IPS-20b (cell line): ENCODE measurements around the gene MLC1.

Experiments used
- H3K27ac ChIP-seq: one replicate; pipeline ENCODE4 v1.5.1; 2013; ENCODE audit warnings: low read length
- H3K27me3 ChIP-seq: 2 replicates; pipeline ENCODE4 v1.6.1; 2013; ENCODE audit warnings: mild to moderate bottlenecking, low read length, inconsistent platforms; ENCODE audit not compliant: insufficient read depth
- H3K36me3 ChIP-seq: 2 replicates; pipeline ENCODE4 v1.6.1; 2013; ENCODE audit warnings: low read depth, mild to moderate bottlenecking, inconsistent platforms, low read length, moderate library complexity; ENCODE audit not compliant: insufficient read depth
- H3K4me1 ChIP-seq: 2 replicates; pipeline ENCODE4 v1.6.1; 2013; ENCODE audit warnings: mild to moderate bottlenecking, control low read depth, inconsistent platforms, low read length, moderate library complexity; ENCODE audit not compliant: insufficient read depth
- H3K4me3 ChIP-seq: 2 replicates; pipeline ENCODE4 v1.5.1; 2013; ENCODE audit warnings: mild to moderate bottlenecking, low read length, inconsistent platforms
- H3K9ac ChIP-seq: 2 replicates; pipeline ENCODE4 v1.6.1; 2013; ENCODE audit warnings: low read depth, mild to moderate bottlenecking, inconsistent platforms, low read length, moderate library complexity
- H3K9me3 ChIP-seq: 2 replicates; pipeline ENCODE4 v1.6.1; 2013; ENCODE audit warnings: mild to moderate bottlenecking, low read depth, low read length, inconsistent platforms; ENCODE audit not compliant: insufficient read depth

The MLC1 gene

GRCh38 chr22:50085211-50085972 lies at the start of gene MLC1:
Gene MLC1 (minus strand): TSS chr22:50085426. CDS start chr22:50084902, 524 bp downstream.
- Histone ChIP-seq H3K4me1 (0 out of 2 replicates have a peak, but pooled peaks cover 7% of the 10 kb centered on the region), H3K27me3 (no peaks in the 10 kb centered on the region; the same call in 1 of the 2 replicates), H3K9ac (no peak within 1 kb of the TSS), H3K27ac (no peak within 1 kb of the TSS), H3K9me3 (no peaks in the 10 kb centered on the region), H3K4me3 (no peak within 1 kb of the TSS; the same call in 1 of the 2 replicates), H3K36me3 (no peaks in the 10 kb centered on the region)

DNA sequence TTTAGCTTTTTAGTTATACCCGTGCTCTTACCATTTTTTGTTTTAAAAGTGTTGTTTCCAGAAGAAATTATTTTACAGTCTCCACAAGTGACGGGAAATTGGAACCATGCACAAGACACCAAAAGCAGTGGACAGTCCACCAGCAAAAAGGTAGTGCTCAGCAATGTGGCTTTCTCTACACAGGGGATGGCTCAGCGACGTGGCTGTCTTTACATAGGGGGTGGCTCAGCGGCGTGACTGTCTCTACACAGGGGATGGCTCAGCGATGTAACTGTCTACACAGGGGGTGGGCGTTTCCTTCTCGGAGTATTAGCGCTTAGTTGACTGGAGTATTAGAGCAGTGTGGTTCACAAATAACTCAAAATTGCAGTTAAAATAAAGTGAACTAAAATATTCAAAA lies 49.3 kb upstream of the MLC1 start:
- Histone ChIP-seq H3K9ac (no peak overlapping the region), H3K36me3 (no peaks in the 10 kb centered on the region), H3K4me3 (no peak overlapping the region), H3K9me3 (no peaks in the 10 kb centered on the region), H3K4me1 (no peaks in the 10 kb centered on the region), H3K27me3 (no peaks in the 10 kb centered on the region), H3K27ac (no peak overlapping the region)

GRCh38 chr22:50131894-50132293 lies 46.7 kb upstream of the MLC1 start:
- Histone ChIP-seq H3K4me1 (no peaks in the 10 kb centered on the region), H3K36me3 (no peaks in the 10 kb centered on the region), H3K4me3 (no peak overlapping the region), H3K27ac (no peak overlapping the region), H3K9ac (no peak overlapping the region), H3K9me3 (no peaks in the 10 kb centered on the region), H3K27me3 (no peaks in the 10 kb centered on the region; the same call in 1 of the 2 replicates)

DNA sequence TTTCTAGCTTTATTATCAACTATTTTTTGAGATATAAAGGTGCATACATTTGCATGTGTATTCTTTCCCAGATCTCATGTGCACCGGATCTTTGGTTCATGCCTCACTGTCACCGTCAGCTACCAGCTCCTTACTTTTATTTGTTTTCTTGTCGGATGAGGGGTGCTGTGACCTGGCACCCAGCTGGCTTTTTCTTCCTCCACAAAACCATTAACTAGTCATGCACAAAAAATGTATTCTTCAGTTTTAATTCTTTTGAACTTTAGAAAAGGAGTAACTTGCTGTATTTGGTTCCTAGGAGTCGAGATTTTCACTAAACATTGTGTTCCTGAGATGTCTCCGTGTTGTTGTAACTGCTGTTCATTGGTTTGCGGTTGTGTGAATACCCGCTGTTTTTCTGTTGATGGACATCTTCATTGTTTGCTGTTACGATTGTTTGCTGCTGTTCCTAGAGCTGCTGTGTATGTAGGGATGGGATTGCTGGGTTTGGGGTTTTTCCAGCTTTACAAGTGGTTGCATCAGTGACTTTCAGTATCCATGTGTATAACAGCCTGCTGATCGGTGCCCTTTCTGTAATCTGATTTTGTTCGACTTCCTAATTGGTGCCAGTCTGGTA lies 44.0 kb upstream of the MLC1 start:
- no peak overlapping the region for H3K27ac ChIP-seq
- no peaks in the 10 kb centered on the region for H3K9me3 ChIP-seq
- no peaks in the 10 kb centered on the region for H3K36me3 ChIP-seq
- H3K27me3 ChIP-seq, result no peaks in the 10 kb centered on the region; the same call in 1 of the 2 replicates
- H3K9ac ChIP-seq, result no peak overlapping the region
- H3K4me1 ChIP-seq, result no peaks in the 10 kb centered on the region
- no peak overlapping the region for H3K4me3 ChIP-seq

DNA sequence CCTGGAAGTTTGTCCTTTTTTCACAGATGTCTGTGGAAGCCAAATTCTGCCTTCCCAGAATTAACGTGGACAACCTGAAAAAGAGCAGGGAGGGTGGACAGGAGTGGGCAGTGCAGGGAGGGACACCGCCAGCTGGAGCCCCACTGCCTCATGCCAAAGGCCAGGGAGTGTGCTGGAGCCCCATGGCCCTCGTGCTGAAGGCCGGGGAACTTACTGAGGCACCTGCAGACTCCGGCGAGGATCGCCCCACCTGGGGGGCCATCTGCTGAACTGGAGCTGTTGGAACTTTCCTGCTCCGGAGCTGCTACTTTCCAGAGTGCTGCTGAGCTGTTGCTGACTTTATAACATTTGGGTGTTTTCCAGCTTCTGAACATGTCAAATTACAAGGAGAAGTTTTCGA lies 39.8 kb upstream of the MLC1 start:
- no peaks in the 10 kb centered on the region; the same call in 1 of the 2 replicates for H3K27me3 ChIP-seq
- H3K9ac ChIP-seq, result no peak overlapping the region
- H3K9me3 ChIP-seq, result no peaks in the 10 kb centered on the region
- H3K4me1 ChIP-seq, result no peaks in the 10 kb centered on the region
- H3K36me3 ChIP-seq, result no peaks in the 10 kb centered on the region
- no peak overlapping the region for H3K4me3 ChIP-seq
- H3K27ac ChIP-seq, result no peak overlapping the region

DNA sequence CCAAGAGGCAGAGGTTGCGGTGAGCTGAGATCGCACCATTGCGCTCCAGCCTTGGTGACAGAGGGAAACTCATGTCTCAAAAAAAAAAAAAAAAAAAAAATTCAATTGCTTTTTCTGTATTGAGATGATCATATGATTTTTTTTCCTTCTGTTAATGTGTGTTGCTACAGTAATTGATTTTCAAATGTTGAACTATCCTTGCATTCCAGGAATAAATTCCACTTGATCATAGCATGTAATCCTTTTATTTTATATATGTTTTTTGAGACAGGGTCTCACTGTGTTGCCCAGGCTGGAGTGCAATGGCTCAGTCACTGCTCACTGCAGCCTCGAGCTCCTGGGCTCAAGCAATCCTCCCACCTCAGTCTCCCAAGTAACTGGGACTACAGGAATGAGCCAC lies 37.9 kb upstream of the MLC1 start:
- Histone ChIP-seq H3K4me1 (no peaks in the 10 kb centered on the region), H3K27ac (no peak overlapping the region), H3K27me3 (no peaks in the 10 kb centered on the region; the same call in 1 of the 2 replicates), H3K4me3 (no peak overlapping the region), H3K9me3 (no peaks in the 10 kb centered on the region), H3K9ac (no peak overlapping the region), H3K36me3 (no peaks in the 10 kb centered on the region)

DNA sequence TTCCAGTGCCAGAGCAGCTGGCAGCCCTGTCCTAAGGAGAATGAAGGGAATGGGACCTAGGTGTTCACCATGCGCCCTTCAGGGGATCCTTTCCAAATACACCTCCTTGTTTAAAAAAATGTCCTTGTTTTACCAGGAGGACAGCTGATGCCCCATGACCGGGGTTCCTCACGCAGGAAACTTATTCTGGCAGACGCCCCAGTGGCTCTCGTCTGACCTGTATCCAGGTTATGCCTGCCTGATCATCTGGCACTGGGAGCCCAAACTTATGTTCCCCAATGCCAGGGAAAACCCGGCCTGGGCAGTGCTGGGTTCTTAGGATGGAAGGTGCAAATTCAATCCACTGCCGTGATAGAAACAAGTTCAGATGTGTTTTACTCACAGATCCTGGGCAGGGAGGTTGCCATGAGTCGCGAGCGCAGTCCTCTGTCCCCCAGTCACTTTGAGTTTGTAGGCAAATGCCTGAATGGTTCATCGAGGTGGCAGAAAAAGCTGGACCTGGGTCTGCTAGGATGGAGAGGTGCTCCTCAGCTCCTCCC lies 36.0 kb upstream of the MLC1 start:
- no peak overlapping the region for H3K4me3 ChIP-seq
- no peaks in the 10 kb centered on the region for H3K27me3 ChIP-seq
- H3K9ac ChIP-seq, result no peak overlapping the region
- H3K9me3 ChIP-seq, result no peaks in the 10 kb centered on the region
- H3K27ac ChIP-seq, result no peak overlapping the region
- H3K4me1 ChIP-seq, result no peaks in the 10 kb centered on the region
- no peaks in the 10 kb centered on the region for H3K36me3 ChIP-seq

DNA sequence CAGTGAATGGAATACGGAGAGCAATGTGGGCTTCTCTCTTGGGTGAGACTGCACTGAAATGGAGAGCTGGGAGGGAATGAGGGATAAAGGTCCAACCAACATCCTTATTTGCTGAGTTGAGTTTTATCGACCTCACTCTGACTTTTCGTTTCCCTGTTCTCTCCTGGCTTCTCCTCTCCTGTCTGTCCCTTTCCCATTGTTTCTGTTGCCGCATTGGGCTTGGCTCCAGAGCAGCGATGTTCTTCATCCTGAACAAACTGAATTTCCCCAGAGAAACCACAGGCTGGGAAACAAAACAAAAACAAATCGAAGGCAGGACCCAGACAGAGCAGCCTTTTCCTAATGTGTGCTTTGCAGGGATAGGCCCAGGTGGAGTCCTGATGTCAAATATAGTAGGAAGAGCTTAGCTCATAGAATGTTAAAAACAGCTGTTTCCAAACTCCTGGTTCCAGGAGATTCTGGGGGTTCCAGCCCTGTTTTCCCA lies 34.6 kb upstream of the MLC1 start:
- no peaks in the 10 kb centered on the region for H3K4me1 ChIP-seq

DNA sequence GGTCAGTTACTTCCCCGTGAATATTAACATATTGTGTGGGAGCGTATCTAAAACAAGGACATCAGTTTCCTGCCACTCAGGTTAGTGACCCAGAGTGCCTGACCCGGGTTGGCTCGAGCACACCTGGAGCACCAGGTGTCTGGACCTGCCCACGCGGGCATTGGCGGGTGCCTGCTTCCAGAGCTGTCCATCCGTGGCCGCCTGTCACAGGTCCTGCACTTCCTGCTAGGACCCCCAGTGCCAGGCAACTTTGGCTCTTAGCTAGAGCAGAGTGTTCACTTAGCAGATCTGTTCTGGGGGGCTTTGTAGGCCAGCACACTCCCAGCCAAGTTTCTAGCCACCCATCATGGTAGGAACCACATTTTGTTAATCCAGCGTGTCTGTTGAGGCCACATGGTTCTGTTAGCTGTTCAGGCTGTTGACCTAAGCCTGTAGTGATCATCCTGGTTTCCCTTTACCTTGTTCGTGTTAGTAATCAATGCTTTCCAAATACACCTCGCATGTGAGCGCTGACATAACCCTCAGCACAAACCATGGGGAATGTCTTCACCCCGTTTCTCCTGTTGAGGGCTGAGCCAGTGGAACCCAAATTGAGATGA lies 34.0 kb upstream of the MLC1 start:
- Histone ChIP-seq H3K9me3 (no peaks in the 10 kb centered on the region), H3K27me3 (no peaks in the 10 kb centered on the region), H3K36me3 (no peaks in the 10 kb centered on the region), H3K9ac (no peak overlapping the region), H3K27ac (no peak overlapping the region), H3K4me1 (no peaks in the 10 kb centered on the region), H3K4me3 (no peak overlapping the region)

More for the DNA sequence above, 34.6 kb upstream of the MLC1 start:
- Histone ChIP-seq H3K27me3 (no peaks in the 10 kb centered on the region), H3K9me3 (no peaks in the 10 kb centered on the region), H3K36me3 (no peaks in the 10 kb centered on the region), H3K27ac (no peak overlapping the region), H3K4me3 (no peak overlapping the region), H3K9ac (no peak overlapping the region)

DNA sequence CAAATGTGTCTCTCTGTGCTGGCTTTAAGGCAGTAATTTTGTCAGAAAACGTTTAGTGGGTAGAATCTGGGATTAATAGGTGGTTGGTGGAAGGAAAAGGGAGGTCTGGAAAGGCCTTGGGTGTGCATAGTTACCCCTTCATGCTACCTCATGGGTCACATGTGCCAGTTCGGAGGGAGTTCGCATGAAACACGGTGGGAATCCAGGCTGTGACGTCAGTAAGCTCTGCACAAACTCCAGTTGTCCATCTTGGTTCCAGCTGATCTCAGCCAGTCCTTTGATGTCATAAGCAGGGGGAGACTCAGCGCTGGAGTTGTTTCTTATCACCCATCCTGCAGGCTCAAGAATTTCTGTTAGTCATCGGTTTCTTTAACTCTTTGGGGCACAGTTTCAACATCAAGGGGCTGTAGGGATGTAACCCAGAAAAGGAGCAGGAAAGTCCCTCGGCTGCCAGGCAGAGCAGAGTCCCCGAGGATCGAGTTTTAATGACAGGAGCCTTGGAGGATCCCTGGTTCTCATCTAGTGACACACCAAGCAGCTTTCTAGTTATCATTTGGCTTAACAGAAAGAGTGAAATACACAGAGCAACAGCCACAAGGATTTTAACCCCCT lies 33.4 kb upstream of the MLC1 start:
- H3K27ac ChIP-seq, result no peak overlapping the region
- H3K4me1 ChIP-seq, result no peaks in the 10 kb centered on the region
- H3K27me3 ChIP-seq, result no peaks in the 10 kb centered on the region
- H3K9ac ChIP-seq, result no peak overlapping the region
- no peaks in the 10 kb centered on the region for H3K36me3 ChIP-seq
- H3K4me3 ChIP-seq, result no peak overlapping the region
- no peaks in the 10 kb centered on the region for H3K9me3 ChIP-seq

DNA sequence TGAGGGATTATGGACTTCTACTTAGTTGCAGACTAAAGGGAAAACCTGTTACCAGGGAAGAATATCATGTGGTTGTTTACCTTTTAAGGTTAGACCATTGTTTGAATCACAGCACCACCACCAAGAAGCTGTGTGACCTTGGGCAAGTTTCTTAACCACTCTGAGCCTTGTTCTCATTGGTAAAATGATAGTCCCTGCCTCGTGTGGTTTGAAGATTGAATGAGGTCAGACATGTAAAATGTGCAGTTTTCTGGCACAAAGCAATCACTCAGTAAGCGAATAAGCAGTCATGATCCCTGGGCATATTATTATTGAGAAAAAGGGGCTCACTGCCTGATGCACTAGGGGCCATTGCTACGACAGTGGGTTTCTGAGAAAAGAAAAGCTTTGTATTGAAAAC lies 32.9 kb upstream of the MLC1 start:
- H3K4me3 ChIP-seq, result no peak overlapping the region
- H3K9me3 ChIP-seq, result no peaks in the 10 kb centered on the region
- no peaks in the 10 kb centered on the region for H3K4me1 ChIP-seq
- no peaks in the 10 kb centered on the region for H3K36me3 ChIP-seq
- no peaks in the 10 kb centered on the region for H3K27me3 ChIP-seq
- no peak overlapping the region for H3K9ac ChIP-seq
- H3K27ac ChIP-seq, result no peak overlapping the region
